Measurements from ENCODE around the gene PRKCQ.

DNA sequence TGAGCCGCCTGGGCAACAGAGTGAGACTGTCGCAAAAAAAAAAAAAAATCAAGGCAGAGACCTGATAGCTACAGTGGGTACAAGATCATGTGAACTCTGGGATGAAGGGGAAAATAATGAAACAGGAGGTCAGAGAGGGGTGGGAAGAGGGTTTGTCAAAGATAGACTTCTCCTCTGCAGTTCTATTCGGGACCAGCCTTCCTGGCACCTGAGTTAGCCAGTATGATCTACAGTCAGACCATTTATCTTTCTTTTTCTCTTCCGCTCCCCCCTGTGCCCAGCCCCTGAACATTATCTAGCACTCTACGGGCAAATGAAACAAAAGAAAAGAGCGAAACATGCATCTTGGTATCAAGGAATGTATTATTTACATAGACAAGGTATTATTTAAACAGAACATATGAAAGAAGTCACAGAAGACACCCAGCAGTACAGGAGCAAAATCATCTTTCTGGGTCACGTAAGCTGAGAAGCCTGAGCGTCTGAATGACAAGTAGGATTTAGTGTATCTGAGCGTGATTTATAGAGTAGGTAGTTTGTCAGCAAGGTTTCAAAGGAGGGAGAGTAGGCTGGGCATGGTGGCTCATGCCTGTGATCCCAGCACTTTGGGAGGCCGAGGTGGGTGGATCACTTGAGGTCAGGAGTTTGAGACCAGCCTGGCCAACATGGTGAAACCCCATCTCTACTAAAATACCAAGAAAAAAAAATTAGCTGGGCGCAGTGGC is 109.0 kb downstream of the PRKCQ start:
- TF ChIP-seq, protein P1, sequence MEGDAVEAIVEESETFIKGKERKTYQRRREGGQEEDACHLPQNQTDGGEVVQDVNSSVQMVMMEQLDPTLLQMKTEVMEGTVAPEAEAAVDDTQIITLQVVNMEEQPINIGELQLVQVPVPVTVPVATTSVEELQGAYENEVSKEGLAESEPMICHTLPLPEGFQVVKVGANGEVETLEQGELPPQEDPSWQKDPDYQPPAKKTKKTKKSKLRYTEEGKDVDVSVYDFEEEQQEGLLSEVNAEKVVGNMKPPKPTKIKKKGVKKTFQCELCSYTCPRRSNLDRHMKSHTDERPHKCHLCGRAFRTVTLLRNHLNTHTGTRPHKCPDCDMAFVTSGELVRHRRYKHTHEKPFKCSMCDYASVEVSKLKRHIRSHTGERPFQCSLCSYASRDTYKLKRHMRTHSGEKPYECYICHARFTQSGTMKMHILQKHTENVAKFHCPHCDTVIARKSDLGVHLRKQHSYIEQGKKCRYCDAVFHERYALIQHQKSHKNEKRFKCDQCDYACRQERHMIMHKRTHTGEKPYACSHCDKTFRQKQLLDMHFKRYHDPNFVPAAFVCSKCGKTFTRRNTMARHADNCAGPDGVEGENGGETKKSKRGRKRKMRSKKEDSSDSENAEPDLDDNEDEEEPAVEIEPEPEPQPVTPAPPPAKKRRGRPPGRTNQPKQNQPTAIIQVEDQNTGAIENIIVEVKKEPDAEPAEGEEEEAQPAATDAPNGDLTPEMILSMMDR (IDR thresholded peaks at IDR 0.05), result no peak
- no peak for TF ChIP-seq POLR2A (IDR thresholded peaks at IDR 0.05)

Data from Peyer's patch (tissue), 4 donors.